Limb (tissue), 2 donors: ENCODE results near the gene SERPINE1.
"Not testable (repeated sequence)": the region's sequence is repeated elsewhere in the genome, so short reads cannot be mapped to it uniquely, and the experiment has no call there.

Experiments used
- DNase-seq, 2 donors: peaks; one replicate each; pipeline ENCODE4 v3.0.0-alpha.2; 2016; ENCODE audit errors: extremely low spot score in 2 of 2

SERPINE1 gene

DNA sequence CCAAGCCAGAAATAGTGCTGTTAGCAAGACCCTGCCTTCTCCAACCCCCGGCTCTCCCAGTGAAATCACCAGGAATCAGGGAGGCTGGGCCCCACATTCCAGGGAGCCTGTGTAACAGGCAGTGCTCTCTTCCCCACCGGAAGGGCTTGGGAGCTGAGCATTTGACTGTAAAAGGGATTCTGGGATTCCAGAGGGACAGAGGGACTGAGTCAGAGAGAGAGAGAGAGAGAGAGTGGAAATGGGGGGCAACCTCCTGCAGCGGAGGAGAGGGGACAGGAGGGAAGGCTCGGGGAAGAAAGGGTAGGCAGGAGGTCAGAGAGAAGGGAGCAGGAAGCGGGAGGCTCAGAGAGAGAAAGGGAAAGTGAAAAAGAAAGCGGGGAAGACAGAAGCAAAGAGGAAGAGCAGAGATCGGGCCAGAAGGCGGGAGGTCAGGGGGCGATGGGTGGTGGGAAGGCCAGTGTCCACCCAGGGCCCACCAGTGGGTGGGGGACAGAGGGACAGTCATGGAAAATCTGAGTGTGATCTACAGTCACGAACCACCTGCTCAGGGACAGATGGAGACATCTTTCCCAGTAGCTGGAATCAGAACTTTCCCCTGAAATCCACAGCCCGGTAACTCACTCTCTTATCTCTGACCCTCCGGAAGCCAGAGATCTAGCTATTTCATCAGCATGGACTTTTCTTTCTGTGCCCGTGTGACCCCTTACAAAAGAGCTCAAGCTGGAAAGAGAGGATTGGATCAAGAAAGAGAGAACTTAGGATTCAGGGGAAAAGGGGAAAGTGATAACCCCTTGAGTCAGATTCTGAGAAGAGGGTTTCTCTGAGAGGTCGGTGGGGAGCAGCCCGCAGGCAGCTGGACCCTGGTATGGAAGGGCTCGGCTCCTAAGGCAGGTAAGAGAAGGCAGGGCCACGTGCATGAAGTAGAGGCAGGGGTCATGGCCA lies 4.6 kb upstream of the SERPINE1 start:
- DNase-seq = peak; percentile 83 to 91

- no peak for DNase-seq
These were observed 3.8 kb upstream of the SERPINE1 start for GRCh38 chr7:101122933-101123702.

DNA sequence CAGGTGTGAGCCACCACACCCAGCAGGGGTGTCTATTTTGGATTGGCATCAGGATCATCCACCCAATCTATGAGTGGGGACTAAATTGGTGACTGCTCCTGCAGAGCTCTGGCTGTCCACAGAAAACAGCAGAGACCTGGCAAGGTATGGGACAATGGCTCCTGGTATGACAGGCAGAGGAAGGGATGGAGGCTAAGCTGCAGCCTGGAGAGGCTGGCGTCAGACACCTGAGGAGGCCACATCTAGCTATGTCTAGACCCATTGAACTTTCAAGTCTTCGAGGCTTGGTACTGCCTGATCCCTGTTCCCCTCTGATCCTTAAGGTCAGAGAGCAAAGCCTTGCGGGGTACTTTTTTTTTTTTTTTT lies 3.2 kb upstream of the SERPINE1 start:
- DNase-seq = no peak

DNA sequence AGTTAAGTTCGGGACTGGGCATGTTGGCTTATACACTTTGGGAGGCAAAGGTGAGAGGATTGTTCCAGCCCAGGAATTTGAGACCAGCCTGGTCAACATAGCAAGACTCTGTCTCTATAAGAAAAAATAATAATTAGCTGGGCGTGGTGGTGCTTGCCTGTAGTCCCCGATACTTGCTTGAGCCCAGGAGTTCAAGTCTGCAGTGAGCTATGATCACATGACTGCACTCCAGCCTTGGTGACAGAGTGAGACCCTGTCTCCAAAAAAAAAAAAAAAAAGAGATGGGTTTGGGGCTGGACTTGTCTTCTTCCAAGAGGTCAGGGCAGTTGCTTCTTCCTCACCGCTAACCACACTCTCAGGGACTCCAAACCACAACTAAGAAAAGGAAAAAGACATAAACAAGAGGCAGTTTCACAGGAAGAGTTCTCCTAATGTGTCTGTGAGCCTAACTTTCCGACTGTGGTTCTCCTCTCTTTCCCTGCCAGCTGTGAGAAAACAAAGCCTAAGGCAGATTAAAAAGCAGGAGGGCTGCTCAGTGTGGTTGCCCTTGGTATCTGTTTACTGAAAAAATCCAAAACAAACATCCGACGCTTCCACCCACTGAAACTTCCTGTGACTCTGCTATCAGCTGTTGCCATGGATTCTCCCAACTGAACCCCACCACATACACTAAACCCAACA lies 2.4 kb upstream of the SERPINE1 start:
- peak in 1 of 2 donors; percentile 36 for DNase-seq

DNA sequence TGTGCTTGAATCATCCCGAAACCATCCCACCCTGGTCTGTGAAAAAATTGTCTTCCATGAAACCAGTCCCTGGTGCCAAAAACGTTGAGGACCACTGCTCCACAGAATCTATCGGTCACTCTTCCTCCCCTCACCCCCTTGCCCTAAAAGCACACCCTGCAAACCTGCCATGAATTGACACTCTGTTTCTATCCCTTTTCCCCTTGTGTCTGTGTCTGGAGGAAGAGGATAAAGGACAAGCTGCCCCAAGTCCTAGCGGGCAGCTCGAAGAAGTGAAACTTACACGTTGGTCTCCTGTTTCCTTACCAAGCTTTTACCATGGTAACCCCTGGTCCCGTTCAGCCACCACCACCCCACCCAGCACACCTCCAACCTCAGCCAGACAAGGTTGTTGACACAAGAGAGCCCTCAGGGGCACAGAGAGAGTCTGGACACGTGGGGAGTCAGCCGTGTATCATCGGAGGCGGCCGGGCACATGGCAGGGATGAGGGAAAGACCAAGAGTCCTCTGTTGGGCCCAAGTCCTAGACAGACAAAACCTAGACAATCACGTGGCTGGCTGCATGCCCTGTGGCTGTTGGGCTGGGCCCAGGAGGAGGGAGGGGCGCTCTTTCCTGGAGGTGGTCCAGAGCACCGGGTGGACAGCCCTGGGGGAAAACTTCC lies 784 bp upstream of the SERPINE1 start:
- DNase-seq = peak; percentile 56 to 78

DNA sequence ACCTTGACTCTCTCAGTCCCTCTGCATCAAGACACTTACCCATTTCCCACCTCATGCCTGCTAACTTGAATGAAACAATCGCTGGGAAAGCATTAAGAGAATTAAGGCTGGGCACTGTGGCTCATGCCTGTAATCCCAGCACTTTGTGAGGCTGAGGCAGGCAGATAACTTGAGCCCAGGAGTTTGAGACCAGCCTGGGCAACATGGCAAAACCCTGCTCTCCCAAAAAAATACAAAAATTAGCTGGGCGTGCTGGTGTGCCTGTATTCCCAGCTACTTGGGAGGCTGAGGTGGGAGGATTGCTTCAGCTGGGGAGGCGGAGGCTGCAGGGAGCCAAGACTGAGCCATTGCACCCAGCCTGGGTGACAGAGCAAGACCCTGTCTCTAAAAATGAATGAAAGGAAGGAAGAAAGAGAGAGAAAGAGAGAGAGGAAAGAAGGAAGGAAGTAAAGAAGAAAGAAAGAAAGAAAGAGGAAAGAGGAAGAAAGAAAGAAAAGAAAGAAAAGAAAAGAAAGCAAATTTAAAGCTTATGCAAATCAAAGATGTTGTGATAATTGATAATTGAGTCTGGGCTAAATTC lies 646 bp downstream of the SERPINE1 start:
- DNase-seq = no peak

GRCh38 chr7:101128040-101128834 lies 1.3 kb downstream of the SERPINE1 start:
- no peak for DNase-seq

DNA sequence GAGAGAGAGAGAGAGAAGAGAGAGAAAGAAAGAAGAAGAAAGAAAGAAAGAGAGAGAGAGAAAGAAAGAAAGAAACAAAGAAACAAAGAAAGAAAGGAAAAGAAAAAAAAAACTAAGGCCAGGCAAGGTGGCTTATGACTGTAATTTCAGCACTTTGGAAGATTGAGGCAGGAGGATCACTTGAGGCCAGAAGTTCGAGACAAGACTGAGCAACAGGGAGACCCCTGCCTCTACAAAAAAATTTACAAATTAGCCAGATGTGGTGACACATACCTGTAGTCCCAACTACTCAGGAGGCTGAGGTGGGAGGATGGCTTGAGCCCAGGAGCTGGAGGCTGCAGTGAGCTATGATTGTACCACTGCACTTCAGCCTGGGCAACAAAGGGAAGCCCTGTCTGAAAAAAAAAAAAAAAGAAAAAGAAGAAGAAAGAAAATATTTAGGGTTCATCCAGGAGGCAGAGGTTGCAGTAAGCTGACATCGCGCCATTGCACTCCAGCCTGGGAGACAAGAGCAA lies 2.8 kb downstream of the SERPINE1 start:
- DNase-seq = no peak

DNA sequence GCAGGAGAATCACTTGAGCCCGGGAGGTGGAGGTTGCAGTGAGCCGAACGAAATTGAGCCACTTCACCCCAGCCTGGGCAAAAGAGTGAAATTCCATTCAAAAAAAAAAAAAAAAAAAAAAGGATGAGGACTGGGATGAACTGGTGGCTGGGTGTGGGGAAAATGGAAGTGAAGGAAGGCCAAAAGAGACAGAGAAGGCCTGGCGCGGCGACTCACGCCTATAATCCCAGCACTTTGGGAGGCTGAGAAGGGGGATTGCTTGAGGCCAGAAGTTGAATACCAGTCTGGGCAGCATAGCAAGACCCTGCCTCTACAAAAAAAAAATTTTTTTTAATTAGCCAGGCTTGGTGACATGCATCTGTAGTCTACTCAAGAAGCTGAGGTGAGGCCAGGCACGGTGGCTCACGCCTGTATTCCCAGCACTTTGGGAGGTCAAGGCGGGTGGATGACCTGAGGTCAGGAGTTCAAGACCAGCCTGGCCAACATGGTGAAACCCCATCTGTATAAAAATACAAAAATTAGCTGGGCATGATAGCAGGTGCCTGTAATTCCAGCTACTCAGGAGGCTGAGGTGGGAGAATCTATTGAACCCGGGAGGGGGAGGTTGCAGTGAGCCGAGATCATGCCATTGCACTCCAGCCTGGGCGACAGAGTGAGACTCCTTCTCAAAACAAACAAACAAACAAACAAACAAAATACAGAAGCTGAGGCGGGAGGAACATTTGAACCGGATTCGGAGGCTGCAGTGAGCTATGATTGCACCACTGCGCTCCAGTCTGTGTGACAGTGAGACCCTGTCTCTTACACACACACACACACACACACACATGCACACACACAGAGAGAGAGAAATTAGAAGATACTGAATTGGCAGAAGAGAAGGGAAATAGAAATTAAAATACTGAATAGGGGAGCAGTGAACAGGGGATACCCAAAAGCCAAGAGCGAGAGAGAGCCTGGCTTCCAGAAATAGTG lies 6.0 kb downstream of the SERPINE1 start:
- not testable (repeated sequence) for DNase-seq

- DNase-seq = no peak
These were observed 6.9 kb downstream of the SERPINE1 start for GRCh38 chr7:101133621-101134398.

DNA sequence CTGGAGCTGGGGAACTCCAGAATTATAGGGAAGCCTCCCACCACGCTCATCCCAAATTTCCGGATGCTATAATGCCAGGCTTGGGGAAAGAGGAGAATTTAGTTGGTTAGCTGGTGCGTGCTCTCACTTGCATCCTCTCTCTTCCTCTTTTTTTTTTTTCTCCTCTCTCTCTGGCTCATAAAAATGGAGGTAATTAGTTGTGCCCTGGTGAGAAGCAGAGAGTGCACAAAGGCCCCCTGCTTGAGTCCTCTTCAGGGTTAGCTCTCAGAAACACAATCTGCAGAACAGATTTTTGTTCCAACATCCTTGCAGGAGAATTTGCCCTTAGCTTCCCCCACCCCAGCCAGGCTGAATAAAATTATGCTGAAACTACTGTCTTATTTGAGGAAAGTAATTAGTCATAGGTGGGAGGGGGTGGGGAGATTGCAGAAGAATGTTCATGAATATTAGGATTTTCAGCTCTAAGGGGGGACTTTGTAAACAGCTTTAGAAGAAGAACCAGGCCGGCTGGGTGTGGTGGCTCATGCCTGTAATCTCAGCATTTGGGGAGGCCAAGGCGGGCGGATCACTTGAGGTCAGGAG lies 7.6 kb downstream of the SERPINE1 start:
- DNase-seq = no peak

DNA sequence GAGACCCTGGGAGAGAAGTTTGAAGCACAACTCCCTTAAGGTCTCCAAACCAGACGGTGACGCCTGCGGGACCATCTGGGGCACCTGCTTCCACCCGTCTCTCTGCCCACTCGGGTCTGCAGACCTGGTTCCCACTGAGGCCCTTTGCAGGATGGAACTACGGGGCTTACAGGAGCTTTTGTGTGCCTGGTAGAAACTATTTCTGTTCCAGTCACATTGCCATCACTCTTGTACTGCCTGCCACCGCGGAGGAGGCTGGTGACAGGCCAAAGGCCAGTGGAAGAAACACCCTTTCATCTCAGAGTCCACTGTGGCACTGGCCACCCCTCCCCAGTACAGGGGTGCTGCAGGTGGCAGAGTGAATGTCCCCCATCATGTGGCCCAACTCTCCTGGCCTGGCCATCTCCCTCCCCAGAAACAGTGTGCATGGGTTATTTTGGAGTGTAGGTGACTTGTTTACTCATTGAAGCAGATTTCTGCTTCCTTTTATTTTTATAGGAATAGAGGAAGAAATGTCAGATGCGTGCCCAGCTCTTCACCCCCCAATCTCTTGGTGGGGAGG lies 10.8 kb downstream of the SERPINE1 start:
- DNase-seq = no peak

DNA sequence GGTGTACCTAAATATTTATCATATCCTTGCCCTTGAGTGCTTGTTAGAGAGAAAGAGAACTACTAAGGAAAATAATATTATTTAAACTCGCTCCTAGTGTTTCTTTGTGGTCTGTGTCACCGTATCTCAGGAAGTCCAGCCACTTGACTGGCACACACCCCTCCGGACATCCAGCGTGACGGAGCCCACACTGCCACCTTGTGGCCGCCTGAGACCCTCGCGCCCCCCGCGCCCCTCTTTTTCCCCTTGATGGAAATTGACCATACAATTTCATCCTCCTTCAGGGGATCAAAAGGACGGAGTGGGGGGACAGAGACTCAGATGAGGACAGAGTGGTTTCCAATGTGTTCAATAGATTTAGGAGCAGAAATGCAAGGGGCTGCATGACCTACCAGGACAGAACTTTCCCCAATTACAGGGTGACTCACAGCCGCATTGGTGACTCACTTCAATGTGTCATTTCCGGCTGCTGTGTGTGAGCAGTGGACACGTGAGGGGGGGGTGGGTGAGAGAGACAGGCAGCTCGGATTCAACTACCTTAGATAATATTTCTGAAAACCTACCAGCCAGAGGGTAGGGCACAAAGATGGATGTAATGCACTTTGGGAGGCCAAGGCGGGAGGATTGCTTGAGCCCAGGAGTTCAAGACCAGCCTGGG lies 11.4 kb downstream of the SERPINE1 start:
- peak in 1 of 2 donors; percentile 74 for DNase-seq

DNA sequence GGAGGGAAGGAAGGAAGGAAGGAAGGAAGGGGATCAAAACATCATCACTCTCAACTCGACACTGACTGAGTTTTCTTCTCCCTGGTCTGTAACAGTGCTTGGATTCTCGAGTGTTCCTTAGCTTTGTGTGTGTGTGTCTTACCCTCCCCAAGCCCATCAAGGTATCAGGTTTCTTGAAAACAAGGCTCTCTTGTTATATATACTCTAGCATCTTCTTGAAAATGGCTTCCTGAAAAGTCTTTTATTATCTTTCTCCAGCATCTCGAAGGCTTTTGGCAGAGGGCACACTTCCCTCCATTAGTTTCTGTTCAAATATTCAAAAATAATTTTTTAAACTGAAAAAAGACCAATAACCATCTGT lies 13.4 kb downstream of the SERPINE1 start:
- no peak for DNase-seq

GRCh38 chr7:101140746-101141382 lies 14.0 kb downstream of the SERPINE1 start:
- no peak for DNase-seq

DNA sequence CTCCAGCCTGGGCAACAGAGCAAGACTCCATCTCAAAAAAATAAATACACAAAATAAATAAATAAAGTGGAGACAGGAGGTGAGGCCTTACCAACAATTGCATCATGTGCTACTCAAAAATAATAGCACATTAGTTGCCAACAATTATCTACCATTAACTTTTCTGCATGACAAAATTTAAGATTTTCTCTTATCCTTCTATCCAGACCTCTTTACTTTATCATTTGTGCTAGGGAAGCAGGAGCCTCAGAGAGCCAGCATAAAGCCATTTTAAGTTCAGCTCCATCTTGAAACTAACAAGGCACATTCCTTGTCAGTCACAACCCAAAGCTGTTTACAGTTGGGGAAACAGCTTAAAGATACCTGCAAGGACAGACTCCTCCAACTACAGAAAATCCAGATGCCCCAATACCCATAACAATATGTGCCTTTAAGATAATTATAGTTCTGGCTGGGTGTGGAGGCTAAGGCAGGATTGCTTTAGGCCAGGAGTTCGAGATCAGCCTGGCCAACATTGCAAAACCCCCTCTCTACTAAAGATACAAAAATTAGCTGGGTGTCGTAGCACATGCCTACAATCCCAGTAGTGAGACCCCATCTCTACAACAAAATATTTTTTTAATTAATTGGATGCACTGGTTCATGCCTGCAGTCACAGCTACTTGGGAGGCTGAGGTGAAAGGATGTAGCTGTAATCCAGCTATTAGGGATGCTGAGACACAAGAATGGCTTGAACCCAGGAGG lies 25.2 kb downstream of the SERPINE1 start:
- no peak for DNase-seq
